GM19397 (cell line): Measurements from ENCODE around the gene CD300A.
"Not testable (repeated sequence)": the region's sequence is repeated elsewhere in the genome, so short reads cannot be mapped to it uniquely, and the experiment has no call there.

Experiments used
- ATAC-seq: cut with Tn5 transposase; IDR thresholded peaks from one replicate; pipeline ENCODE4 v1.9.1; 2021; ENCODE audit warnings: mild to moderate bottlenecking, moderate library complexity; ENCODE audit not compliant: unreplicated experiment

The CD300A gene

DNA sequence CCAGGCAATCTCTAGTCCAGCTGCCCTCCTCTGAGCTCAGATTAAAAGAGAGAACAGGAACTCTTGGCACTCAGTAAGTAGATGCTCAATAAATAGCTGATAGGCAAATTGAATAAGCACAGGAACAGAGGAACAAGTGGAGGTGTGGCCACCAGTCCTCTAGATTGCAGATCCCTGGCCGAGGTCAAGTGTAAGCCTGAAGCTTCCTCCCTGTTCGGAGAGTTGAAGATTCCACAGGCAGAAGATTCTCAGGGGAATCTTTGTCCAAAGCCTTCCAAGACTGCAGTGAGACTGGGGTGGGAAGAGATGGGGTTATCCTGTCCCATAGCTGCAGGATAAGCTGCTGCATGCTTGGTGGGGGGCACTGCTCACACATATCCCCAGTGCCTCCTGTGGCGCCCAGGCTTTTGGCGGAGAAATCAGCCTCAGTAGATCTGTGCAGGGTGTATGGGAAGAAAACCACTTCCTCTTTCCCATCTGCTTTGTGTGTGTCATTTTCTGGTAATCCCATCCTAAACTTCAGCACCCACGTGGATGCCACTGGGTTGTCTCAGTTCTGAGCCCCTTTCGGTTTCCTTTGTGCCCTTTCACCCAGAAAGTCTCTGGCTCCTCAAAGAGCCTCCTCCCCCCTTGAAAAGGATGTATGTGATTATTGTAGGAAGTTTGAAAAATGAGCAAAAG lies 12.1 kb downstream of the CD300A start:
- no peak for ATAC-seq

- no peak for ATAC-seq
Observed at GRCh38 chr17:74480290-74480689, 13.9 kb downstream of the CD300A start.

- no peak for ATAC-seq
Observed at GRCh38 chr17:74481621-74482020, 15.2 kb downstream of the CD300A start.

DNA sequence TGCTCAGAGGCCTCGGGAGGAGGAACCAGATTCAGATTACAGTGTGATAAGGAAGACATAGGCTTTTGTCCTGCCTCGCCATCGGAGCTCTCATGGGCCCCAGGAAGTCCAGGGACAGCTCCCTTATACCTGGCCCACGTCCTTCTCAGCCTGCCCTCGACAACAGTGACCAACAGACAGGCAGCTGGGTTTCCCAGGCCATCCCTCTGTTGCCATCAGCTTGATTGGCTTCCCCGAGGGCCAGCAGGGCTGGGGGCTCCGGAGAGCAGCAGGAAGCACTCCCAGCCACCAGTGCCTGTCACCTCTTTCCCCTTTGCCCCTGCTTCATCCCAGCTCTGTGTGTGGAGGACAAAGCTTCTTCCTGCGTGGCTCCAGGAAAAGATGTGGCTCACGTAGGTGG lies 17.6 kb downstream of the CD300A start:
- ATAC-seq, result no peak

- ATAC-seq, result no peak
Observed at GRCh38 chr17:74485022-74485743, 18.7 kb downstream of the CD300A start.

- no peak for ATAC-seq
Observed at GRCh38 chr17:74485841-74486240, 19.4 kb downstream of the CD300A start.

DNA sequence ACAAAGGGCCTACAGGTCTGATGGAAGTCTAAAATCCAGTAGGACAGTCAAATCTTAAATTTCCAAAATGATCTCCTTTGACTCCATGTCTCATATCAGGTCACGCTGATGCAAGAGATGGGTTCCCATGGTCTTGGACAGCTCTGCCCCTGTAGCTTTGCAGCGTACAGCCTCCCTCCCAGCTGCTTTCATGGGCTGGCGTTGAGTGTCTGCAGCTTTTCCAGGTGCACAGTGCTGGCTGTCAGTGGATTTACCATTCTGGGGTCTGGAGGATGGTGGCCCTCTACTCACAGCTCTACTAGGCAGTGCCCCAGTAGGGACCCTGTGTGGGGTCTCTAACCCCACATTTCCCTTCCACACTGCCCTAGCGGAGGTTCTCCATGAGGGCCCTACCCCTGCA lies 21.8 kb downstream of the CD300A start:
- ATAC-seq, result not testable (repeated sequence)

DNA sequence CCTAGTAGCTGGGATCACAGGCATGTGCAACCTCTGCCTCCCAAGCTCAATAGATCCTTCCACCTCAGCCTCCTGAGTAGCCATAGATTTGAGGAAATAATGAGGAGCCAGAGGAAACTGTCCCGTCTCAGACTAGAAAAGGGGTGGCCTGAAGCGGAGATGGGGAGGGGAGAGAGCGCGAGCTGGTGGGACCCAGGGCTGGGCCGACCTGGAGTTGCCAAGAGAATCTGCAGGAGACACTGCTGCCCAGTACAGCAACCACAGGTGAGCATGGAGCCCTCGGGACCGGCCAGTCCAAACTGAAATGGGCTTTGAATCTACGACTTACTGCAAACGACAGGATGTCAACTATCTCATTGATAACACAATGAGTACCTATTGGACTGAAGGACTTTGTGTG lies 24.3 kb downstream of the CD300A start:
- ATAC-seq, result no peak

GRCh38 chr17:74491626-74492025 lies 25.2 kb downstream of the CD300A start:
- ATAC-seq, result no peak

- no peak for ATAC-seq
Observed at GRCh38 chr17:74493331-74493833, 26.9 kb downstream of the CD300A start.

GRCh38 chr17:74497471-74497870 lies 31.0 kb downstream of the CD300A start:
- no peak for ATAC-seq

- ATAC-seq, result no peak
Observed at GRCh38 chr17:74499992-74500391, 33.6 kb downstream of the CD300A start.

DNA sequence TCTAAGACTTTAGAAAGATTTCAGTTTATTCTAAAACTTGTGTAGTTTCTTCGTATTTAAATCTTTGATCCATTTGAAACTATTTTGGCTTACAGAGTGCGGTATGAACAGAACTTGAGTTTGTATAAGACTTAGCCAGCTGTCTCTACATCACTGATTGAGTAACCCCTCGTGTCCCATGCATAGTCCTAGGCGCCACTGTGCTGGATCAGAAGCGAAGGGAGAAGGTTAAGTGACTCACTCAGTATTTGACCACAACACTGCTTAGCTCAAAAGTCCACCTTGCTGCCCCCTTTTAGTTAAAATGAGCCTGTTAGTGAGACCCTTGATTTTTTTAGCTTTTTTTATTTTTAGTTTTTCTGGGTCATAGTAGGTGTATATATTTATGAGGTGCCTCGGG lies 36.4 kb downstream of the CD300A start:
- ATAC-seq, result no peak

- ATAC-seq, result not testable (repeated sequence)
Observed at GRCh38 chr17:74503949-74504348, 37.5 kb downstream of the CD300A start.

GRCh38 chr17:74508156-74508555 lies 41.7 kb downstream of the CD300A start:
- ATAC-seq, result no peak

GRCh38 chr17:74512036-74512435 lies 45.6 kb downstream of the CD300A start:
- no peak for ATAC-seq

- ATAC-seq, result peak; percentile 57
Observed at GRCh38 chr17:74512624-74513091, 46.2 kb downstream of the CD300A start.

- ATAC-seq, result no peak
Observed at GRCh38 chr17:74513987-74514631, 47.7 kb downstream of the CD300A start.

- no peak for ATAC-seq
Observed at GRCh38 chr17:74514632-74515334, 48.3 kb downstream of the CD300A start.

- ATAC-seq, result no peak
Observed at GRCh38 chr17:74515941-74516340, 49.5 kb downstream of the CD300A start.
